Smooth muscle cell (in vitro differentiated cells): ENCODE results near the gene VPS4A. TPM values are rescaled to one million over a fixed set of nuclear protein-coding genes. Genes with fewer than 3 reads are reported as not detected.
A peak's percentile ranks its signal among the peaks of the same experiment; 100 is the strongest.
"Not testable (repeated sequence)": the region's sequence is repeated elsewhere in the genome, so short reads cannot be mapped to it uniquely, and the experiment has no call there.

Experiments
- DNase-seq: peaks from one replicate; lab custom pipeline; 2025; ENCODE audit not compliant: unreplicated experiment; lab: John Stamatoyannopoulos, UW
- H2AFZ ChIP-seq: fragments of 200-600 bp; sonication (generic); 2 replicates; pipeline ENCODE4 v1.6.0; 2016; ENCODE audit warnings: antibody characterized with exemption, low read depth, mild to moderate bottlenecking
- H3F3A ChIP-seq: fragments of 200-600 bp; sonication (generic); 2 replicates; pipeline ENCODE4 v1.6.0; 2017; ENCODE audit warnings: antibody characterized with exemption, low read depth
- H3K27ac ChIP-seq: fragments of 200-600 bp; sonication (generic); 2 replicates; pipeline ENCODE4 v1.5.1; 2016; ENCODE audit warnings: low read depth, mild to moderate bottlenecking
- H3K27me3 ChIP-seq: fragments of 200-600 bp; sonication (generic); 2 replicates; pipeline ENCODE4 v1.6.1; 2016; ENCODE audit warnings: low read depth, mild to moderate bottlenecking
- H3K36me3 ChIP-seq: fragments of 200-600 bp; sonication (generic); 2 replicates; pipeline ENCODE4 v1.5.1; 2016; ENCODE audit warnings: low read depth
- H3K4me1 ChIP-seq: fragments of 200-600 bp; sonication (generic); 2 replicates; pipeline ENCODE4 v1.5.1; 2016; ENCODE audit warnings: low read depth
- H3K4me2 ChIP-seq: fragments of 200-600 bp; sonication (generic); 2 replicates; pipeline ENCODE4 v1.6.0; 2016; ENCODE audit warnings: mild to moderate bottlenecking
- H3K4me3 ChIP-seq: fragments of 200-600 bp; sonication (generic); 2 replicates; pipeline ENCODE4 v1.5.1; 2016; ENCODE audit warnings: mild to moderate bottlenecking
- H3K79me2 ChIP-seq: fragments of 200-600 bp; sonication (generic); 2 replicates; pipeline ENCODE4 v1.6.0; 2016; ENCODE audit warnings: low read depth, mild to moderate bottlenecking
- H3K9ac ChIP-seq: fragments of 200-600 bp; sonication (generic); 2 replicates; pipeline ENCODE4 v1.6.0; 2016; ENCODE audit warnings: low read depth
- H3K9me3 ChIP-seq: fragments of 200-600 bp; sonication (generic); replicated peaks from 2 replicates; pipeline ENCODE4 v1.5.1; 2016; ENCODE audit warnings: low read depth
- H4K20me1 ChIP-seq: fragments of 200-600 bp; sonication (generic); 2 replicates; pipeline ENCODE4 v1.6.0; 2016; ENCODE audit warnings: low read depth
- WGBS: methylation state at CpG from one replicate; pipeline ENCODE4 v1.1.7; 2016; ENCODE audit warnings: low lambda C conversion rate; 5-methylcytosine and 5-hydroxymethylcytosine counted together
- polyA plus RNA-seq: library from polyadenylated mRNA; unstranded; fragments of >200 nt; fragmentation: Nextera tagmentation; extraction: Ambion mirVana; gene quantifications from 2 replicates; pipeline ENCODE4 v1.2.1, GENCODE V29; 2016
- total RNA-seq: library from RNA; depleted of rRNA; stranded (reverse); fragments of >200 nt; gene quantifications from 2 replicates; pipeline ENCODE4 v1.2.3, GENCODE V29; 2014
- TF ChIP-seq, protein P1 (sequence below): fragments of 200-600 bp; sonication (generic); IDR thresholded peaks from 2 replicates; pipeline ENCODE4 v1.5.1; 2017; ENCODE audit warnings: borderline replicate concordance, mild to moderate bottlenecking, antibody characterized with exemption; ENCODE audit not compliant: insufficient read depth, poor library complexity, severe bottlenecking

VPS4A gene
- total and polyA plus RNA-seq, 2 experiments from 2014 or later: 18.7 to 39.9 TPM

- H4K20me1 ChIP-seq: no peaks in the 10 kb centered on the region
- H3K27me3 ChIP-seq: no peaks in the 10 kb centered on the region
- H3K4me1 ChIP-seq: no peaks in the 10 kb centered on the region
- no peaks in the 10 kb centered on the region for H3K79me2 ChIP-seq
- no peak overlapping the region for H3K4me2 ChIP-seq
- WGBS: 93% methylated on average over 4 of the region's 4 CpGs
- no peak overlapping the region for H3K9ac ChIP-seq
- H2AFZ ChIP-seq: no peak overlapping the region
- no peak for DNase-seq
- no peak overlapping the region for H3K27ac ChIP-seq
- H3K36me3 ChIP-seq: no peaks in the 10 kb centered on the region
- no peaks in the 10 kb centered on the region for H3K9me3 ChIP-seq
- TF ChIP-seq, protein P1, sequence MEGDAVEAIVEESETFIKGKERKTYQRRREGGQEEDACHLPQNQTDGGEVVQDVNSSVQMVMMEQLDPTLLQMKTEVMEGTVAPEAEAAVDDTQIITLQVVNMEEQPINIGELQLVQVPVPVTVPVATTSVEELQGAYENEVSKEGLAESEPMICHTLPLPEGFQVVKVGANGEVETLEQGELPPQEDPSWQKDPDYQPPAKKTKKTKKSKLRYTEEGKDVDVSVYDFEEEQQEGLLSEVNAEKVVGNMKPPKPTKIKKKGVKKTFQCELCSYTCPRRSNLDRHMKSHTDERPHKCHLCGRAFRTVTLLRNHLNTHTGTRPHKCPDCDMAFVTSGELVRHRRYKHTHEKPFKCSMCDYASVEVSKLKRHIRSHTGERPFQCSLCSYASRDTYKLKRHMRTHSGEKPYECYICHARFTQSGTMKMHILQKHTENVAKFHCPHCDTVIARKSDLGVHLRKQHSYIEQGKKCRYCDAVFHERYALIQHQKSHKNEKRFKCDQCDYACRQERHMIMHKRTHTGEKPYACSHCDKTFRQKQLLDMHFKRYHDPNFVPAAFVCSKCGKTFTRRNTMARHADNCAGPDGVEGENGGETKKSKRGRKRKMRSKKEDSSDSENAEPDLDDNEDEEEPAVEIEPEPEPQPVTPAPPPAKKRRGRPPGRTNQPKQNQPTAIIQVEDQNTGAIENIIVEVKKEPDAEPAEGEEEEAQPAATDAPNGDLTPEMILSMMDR: no peak
- no peaks in the 10 kb centered on the region for H3F3A ChIP-seq
- no peak overlapping the region for H3K4me3 ChIP-seq
Measured at GRCh38 chr16:69285240-69285639, 25.9 kb upstream of the VPS4A start.

DNA sequence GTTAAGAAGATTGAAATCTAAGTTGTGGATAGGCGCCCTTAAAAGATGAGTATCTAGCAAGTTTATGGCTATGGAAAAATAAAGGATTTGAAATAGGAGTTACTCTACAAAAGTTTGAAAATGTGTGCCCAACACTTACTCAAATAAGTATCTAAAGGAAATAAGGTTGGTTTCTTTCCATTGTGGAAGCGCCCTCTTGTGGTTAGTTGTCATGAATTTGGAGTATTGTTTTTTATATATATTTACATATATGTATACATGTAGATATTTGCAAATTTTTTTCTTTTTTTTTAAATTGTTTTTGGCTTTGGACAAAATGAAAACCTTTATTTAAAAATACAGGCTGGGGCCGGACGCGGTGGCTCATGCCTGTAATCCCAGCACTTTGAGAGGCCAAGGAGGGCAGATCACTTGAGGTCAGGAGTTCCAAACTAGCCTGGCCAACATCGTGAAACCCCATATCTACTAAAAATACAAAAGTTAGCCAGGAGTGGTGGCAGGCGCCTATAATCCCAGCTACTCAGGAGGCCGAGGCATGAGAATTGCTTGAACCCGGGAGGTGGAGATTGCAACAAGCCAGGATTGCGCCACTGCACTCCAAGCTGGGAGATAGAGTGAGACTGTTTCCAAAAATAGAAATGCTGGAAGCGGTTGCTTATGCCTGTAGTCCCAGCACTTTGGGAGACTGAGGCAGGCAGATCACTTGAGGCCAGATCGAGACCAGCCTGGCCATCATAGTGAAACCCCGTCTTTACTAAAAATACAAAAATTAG is 24.0 kb upstream of the VPS4A start:
- no peak overlapping the region for H3K27ac ChIP-seq

DNA sequence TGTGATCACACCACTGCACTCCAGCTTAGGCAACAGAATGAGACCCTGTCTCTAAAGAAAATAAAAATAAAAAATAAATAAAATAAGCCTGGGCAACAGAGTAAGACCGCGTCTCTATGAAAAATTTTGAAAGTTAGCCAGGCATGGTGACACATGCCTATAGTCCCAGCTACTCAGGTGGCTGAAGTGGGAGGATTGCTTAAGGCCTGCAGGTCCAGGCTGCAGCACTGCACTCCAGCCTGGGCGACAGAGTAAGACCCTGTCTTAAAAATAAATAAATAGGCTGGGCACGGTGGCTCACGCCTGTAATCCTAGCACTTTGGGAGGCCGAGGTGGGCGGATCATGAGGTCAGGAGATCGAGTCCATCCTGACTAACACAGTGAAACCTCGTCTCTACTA is 19.5 kb upstream of the VPS4A start:
- not testable (repeated sequence) for H3K4me1 ChIP-seq, DNase-seq, H3K9ac ChIP-seq, H3K79me2 ChIP-seq, H3K27me3 ChIP-seq, H3K36me3 ChIP-seq, H2AFZ ChIP-seq, H4K20me1 ChIP-seq, H3K9me3 ChIP-seq, H3F3A ChIP-seq, H3K4me3 ChIP-seq, H3K27ac ChIP-seq, H3K4me2 ChIP-seq
- 95% methylated on average over 9 of the region's 9 CpGs for WGBS

More for the DNA sequence above, 24.0 kb upstream of the VPS4A start:
- no peak overlapping the region for H3K4me3 ChIP-seq
- H3K36me3 ChIP-seq: no peaks in the 10 kb centered on the region
- no peak overlapping the region for H3K4me2 ChIP-seq
- no peak overlapping the region for H3K9ac ChIP-seq
- DNase-seq: no peak
- H3K27me3 ChIP-seq: no peaks in the 10 kb centered on the region
- no peaks in the 10 kb centered on the region for H3K9me3 ChIP-seq
- no peak overlapping the region for H2AFZ ChIP-seq
- 61% methylated on average over 13 of the region's 13 CpGs for WGBS
- no peaks in the 10 kb centered on the region for H3F3A ChIP-seq
- TF ChIP-seq, protein P1: peak; percentile 81
- H3K4me1 ChIP-seq: no peaks in the 10 kb centered on the region
- H3K79me2 ChIP-seq: no peaks in the 10 kb centered on the region
- H4K20me1 ChIP-seq: no peaks in the 10 kb centered on the region

DNA sequence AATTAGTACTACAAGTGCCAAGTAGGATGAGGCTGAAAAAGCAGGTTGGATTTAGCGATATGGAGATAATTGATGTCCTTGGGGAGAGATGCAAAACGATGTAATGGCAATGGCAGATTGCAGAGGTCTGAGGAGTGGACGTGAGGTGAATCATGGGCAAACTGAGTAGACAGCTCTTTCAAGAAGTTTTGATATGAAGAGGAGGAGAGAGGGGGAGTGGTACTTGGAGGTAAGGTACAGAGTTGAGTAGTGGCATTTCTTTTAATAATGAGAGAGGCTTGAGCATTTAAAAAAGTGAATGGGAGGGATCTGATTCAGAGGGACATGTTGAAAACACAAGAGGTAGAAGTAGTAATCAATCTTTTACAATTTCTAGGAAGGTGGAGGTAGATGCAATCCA is 17.7 kb upstream of the VPS4A start:
- H3K4me1 ChIP-seq: no peaks in the 10 kb centered on the region
- H2AFZ ChIP-seq: no peak overlapping the region
- no peaks in the 10 kb centered on the region for H3F3A ChIP-seq
- no peaks in the 10 kb centered on the region for H3K27me3 ChIP-seq
- H3K79me2 ChIP-seq: no peaks in the 10 kb centered on the region
- H3K9me3 ChIP-seq: no peaks in the 10 kb centered on the region
- no peak overlapping the region for H3K27ac ChIP-seq
- WGBS: 92% methylated on average over 3 of the region's 3 CpGs
- H3K36me3 ChIP-seq: no peaks in the 10 kb centered on the region
- no peak overlapping the region for H3K9ac ChIP-seq
- TF ChIP-seq, protein P1: no peak
- no peaks in the 10 kb centered on the region for H4K20me1 ChIP-seq
- DNase-seq: no peak
- H3K4me2 ChIP-seq: no peak overlapping the region
- no peak overlapping the region for H3K4me3 ChIP-seq
